Panc1 (cell line): ENCODE measurements around the gene RASA4B. TPM values are rescaled to one million over a fixed set of nuclear protein-coding genes. Genes with fewer than 3 reads are reported as not detected.
A peak's percentile ranks its signal among the peaks of the same experiment; 100 is the strongest.

Experiments
- ATAC-seq: fragments of 200-7000 bp; cut with Tn5 transposase; 2 replicates; pipeline ENCODE4 v1.9.1; 2020; ENCODE audit warnings: mild to moderate bottlenecking, moderate library complexity
- BruUV-seq: library from RNA; stranded (reverse); fragments of 400-500 nt; replicated peaks from 2 replicates; lab custom pipeline; 2021; lab: Mats Ljungman, UMichigan
- CTCF ChIA-PET: fragments of 300-600 bp; sonication (Branson Sonifier 250); formaldehyde crosslinking; loops from one replicate; lab custom pipeline; 2022; ENCODE audit warnings: antibody characterized with exemption; lab: Charles Lee
- POLR2A ChIA-PET: fragments of 300-600 bp; sonication (Branson Sonifier 250); formaldehyde crosslinking; loops from one replicate; lab custom pipeline; 2022; ENCODE audit warnings: antibody characterized with exemption; lab: Charles Lee
- DNase-seq: peaks from one replicate; pipeline ENCODE4 v3.0.0-alpha.2; 2010; ENCODE audit warnings: low read depth, low spot score
- H3K27ac ChIP-seq: 2 replicates; pipeline ENCODE4 v1.5.1; 2011; ENCODE audit warnings: mild to moderate bottlenecking, low read length, inconsistent platforms
- H3K27me3 ChIP-seq: fragments of 200-500 bp; sonication (Bioruptor generic); 2 replicates; pipeline ENCODE4 v1.6.0; 2014; ENCODE audit warnings: low read length, inconsistent platforms; ENCODE audit not compliant: control insufficient read depth, insufficient read depth
- H3K36me3 ChIP-seq: fragments of 200-500 bp; sonication (Bioruptor generic); 2 replicates; pipeline ENCODE4 v1.5.1; 2014; ENCODE audit warnings: inconsistent platforms, mild to moderate bottlenecking, low read length, moderate library complexity; ENCODE audit not compliant: control insufficient read depth, insufficient read depth
- H3K4me1 ChIP-seq: 2 replicates; pipeline ENCODE4 v1.5.1; 2011; ENCODE audit warnings: inconsistent platforms, mild to moderate bottlenecking, low read length, moderate library complexity; ENCODE audit not compliant: control insufficient read depth, insufficient read depth
- H3K4me3 ChIP-seq, 2 experiments: 2 replicates each; pipeline ENCODE4 v1.5.1; 2011 to 2012; ENCODE audit warnings: low read depth in 2 of 2, low read length in 2 of 2, mild to moderate bottlenecking in 2 of 2, inconsistent platforms in 1 of 2, moderate library complexity in 1 of 2
- H3K9me3 ChIP-seq: fragments of 200-500 bp; sonication (Bioruptor generic); 2 replicates; pipeline ENCODE4 v1.5.1; 2014; ENCODE audit warnings: low read depth, mild to moderate bottlenecking, inconsistent platforms, low read length, moderate library complexity; ENCODE audit not compliant: control insufficient read depth, insufficient read depth
- CTCF ChIP-seq: fragments of 450-650 bp; IDR thresholded peaks from 2 replicates; pipeline ENCODE4 v1.5.1; 2017; ENCODE audit warnings: mild to moderate bottlenecking
- POLR2AphosphoS5 ChIP-seq: IDR thresholded peaks from 2 replicates; pipeline ENCODE4 v1.6.1; 2012; ENCODE audit warnings: mild to moderate bottlenecking, low read depth, low read length, moderate library complexity
- REST ChIP-seq, 2 experiments: IDR thresholded peaks; 2 replicates each; pipeline ENCODE4 v1.6.1; 2011 to 2012; ENCODE audit warnings: low read depth in 2 of 2, control low read depth in 1 of 2, low read length in 1 of 2, mild to moderate bottlenecking in 1 of 2, moderate library complexity in 1 of 2; ENCODE audit not compliant: insufficient read depth in 1 of 2
- SIN3A ChIP-seq: IDR thresholded peaks from 2 replicates; pipeline ENCODE4 v1.6.1; 2012; ENCODE audit warnings: low read depth, mild to moderate bottlenecking, low read length, moderate library complexity, borderline replicate concordance; ENCODE audit not compliant: insufficient read depth
- TCF7L2 ChIP-seq: IDR thresholded peaks from 2 replicates; pipeline ENCODE4 v1.6.1; 2011; ENCODE audit warnings: mild to moderate bottlenecking, low read depth, low read length, inconsistent platforms
- in situ Hi-C: cut with HindIII; loops from 2 replicates; pipeline ENCODE4 v1.10.0; 2016; ENCODE audit warnings: low sequenced_read_pairs, low pct_unique_long_range_greater_than_20kb
- intact Hi-C: fragments of 100-400 bp; cut with micrococcal nuclease; formaldehyde crosslinking; loops from one replicate; pipeline ENCODE4 v1.10.0; 2022; ENCODE audit not compliant: unreplicated experiment
- total RNA-seq: library from RNA; stranded (reverse); gene quantifications from one replicate; pipeline ENCODE4 v1.2.1, GENCODE V29; 2021; ENCODE audit not compliant: unreplicated experiment

RASA4B gene
- total RNA-seq, 1 experiment from 2014 or later, result 1.2 TPM

GRCh38 chr7:102436118-102436517 lies 81.5 kb downstream of the RASA4B start:
- Histone ChIP-seq H3K27me3 (no peaks in the 10 kb centered on the region), H3K4me1 (peaks cover 36% of the 10 kb centered on the region), H3K36me3 (no peaks in the 10 kb centered on the region), H3K27ac (no peak overlapping the region), H3K9me3 (no peaks in the 10 kb centered on the region), H3K4me3 (no peak overlapping the region)
- TSS peak; percentile 64 for BruUV-seq
- intact Hi-C loops, result no loop called here
- CTCF ChIA-PET, result no interaction called here
- ATAC-seq (no peak), DNase-seq (no peak)
- no peak for TF ChIP-seq CTCF
- TF ChIP-seq SIN3A, result no peak
- no peak for TF ChIP-seq POLR2AphosphoS5
- TF ChIP-seq REST (IDR thresholded peaks at IDR 0.05; ENCODE audit: insufficient read depth in 1 of 2, low read depth in 2 of 2, low read length in 1 of 2), result no peak
- TF ChIP-seq TCF7L2, result no peak
- POLR2A ChIA-PET, result no interaction called here
- in situ Hi-C loops, result no loop called here

GRCh38 chr7:102434039-102434486 lies 83.5 kb downstream of the RASA4B start:
- in situ Hi-C loops, result no loop called here
- Histone ChIP-seq H3K4me3 (peak overlapping the region; percentile 69 to 81), H3K27me3 (no peaks in the 10 kb centered on the region), H3K36me3 (no peaks in the 10 kb centered on the region), H3K9me3 (no peaks in the 10 kb centered on the region), H3K27ac (peak overlapping the region; percentile 10), H3K4me1 (peaks cover 31% of the 10 kb centered on the region)
- BruUV-seq, result TSS peak; percentile 68
- TF ChIP-seq REST (IDR thresholded peaks at IDR 0.05; ENCODE audit: insufficient read depth in 1 of 2, low read depth in 2 of 2, low read length in 1 of 2) (no peak), CTCF (no peak), SIN3A (no peak), POLR2AphosphoS5 (no peak), TCF7L2 (no peak)
- intact Hi-C loops, result no loop called here
- ChIA-PET CTCF (no interaction called here), POLR2A (no interaction called here)
- no peak; the same call in 1 of the 2 replicates for ATAC-seq
- no peak for DNase-seq
